B cell (primary cell): ENCODE results near the gene PIP4K2A. TPM values are rescaled to one million over a fixed set of nuclear protein-coding genes. Genes with fewer than 3 reads are reported as not detected.

Experiments
- ATAC-seq: fragments of 200-7000 bp; cut with Tn5 transposase; one replicate; pipeline ENCODE4 v1.10.0; 2021; ENCODE audit warnings: low read depth, mild to moderate bottlenecking, moderate number of reproducible peaks, moderate library complexity
- CTCF ChIA-PET: fragments of 350-600 bp; sonication (Branson Sonifier 250); formaldehyde crosslinking; loops from one replicate; lab custom pipeline; 2021; ENCODE audit warnings: antibody characterized with exemption, inconsistent platforms; lab: Charles Lee
- POLR2A ChIA-PET: fragments of 350-600 bp; sonication (Branson Sonifier 250); formaldehyde crosslinking; loops from one replicate; lab custom pipeline; 2021; ENCODE audit warnings: antibody characterized with exemption; lab: Charles Lee
- DNase-seq: peaks from one replicate; pipeline ENCODE4 v3.0.0; 2013
- H2AFZ ChIP-seq: 2 replicates; pipeline ENCODE4 v1.6.1; 2012; ENCODE audit warnings: mild to moderate bottlenecking, low read depth, low read length; ENCODE audit not compliant: insufficient read depth, poor library complexity, severe bottlenecking
- H3K27ac ChIP-seq, 2 donors: 1 replicate in 1 of 2; 2 replicates in 1 of 2; pipeline ENCODE4 v1.5.1; 2012 to 2013; ENCODE audit warnings: low read length in 2 of 2, mild to moderate bottlenecking in 2 of 2, moderate library complexity in 1 of 2
- H3K27me3 ChIP-seq, 4 experiments: fragments of 200-600 bp in 1 of 4; sonication (generic) in 1 of 4; replicated peaks in 1 of 4; 1 replicate in 2 of 4; 2 replicates in 2 of 4; pipeline versions ENCODE4 v1.6.1 to v1.7.0; 2013 to 2016; ENCODE audit warnings: low read length in 3 of 4, mild to moderate bottlenecking in 2 of 4, mixed read lengths in 1 of 4, moderate library complexity in 1 of 4; ENCODE audit not compliant: insufficient read depth in 4 of 4, control insufficient read depth in 3 of 4; ENCODE audit errors: control extremely low read depth in 1 of 4
- H3K36me3 ChIP-seq, 2 experiments: replicated peaks in 1 of 2; 1 replicate in 1 of 2; 2 replicates in 1 of 2; pipeline versions ENCODE4 v1.6.1 to v1.7.1; 2013; ENCODE audit warnings: low read length in 1 of 2; ENCODE audit not compliant: insufficient read depth in 2 of 2, control insufficient read depth in 1 of 2; ENCODE audit errors: control extremely low read depth in 1 of 2, extremely low read depth in 1 of 2
- H3K4me1 ChIP-seq, 2 donors: fragments of 200-600 bp in 1 of 2; sonication (generic) in 1 of 2; 1 replicate in 1 of 2; 2 replicates in 1 of 2; pipeline versions ENCODE4 v1.5.1 to v1.6.1; 2013 to 2017; ENCODE audit warnings: low read length in 2 of 2; ENCODE audit not compliant: control insufficient read depth in 2 of 2, insufficient read depth in 2 of 2
- H3K4me2 ChIP-seq: replicated peaks from 2 replicates; pipeline ENCODE3; 2012; ENCODE audit warnings: mild to moderate bottlenecking, low read depth, low read length; ENCODE audit not compliant: poor library complexity, severe bottlenecking
- H3K4me3 ChIP-seq, 5 experiments: fragments of 200-600 bp in 1 of 5; sonication (generic) in 1 of 5; 1 replicate in 3 of 5; 2 replicates in 2 of 5; pipeline versions ENCODE4 v1.5.1 to v1.7.0; 2011 to 2016; ENCODE audit warnings: low read length in 4 of 5, mild to moderate bottlenecking in 4 of 5, low read depth in 2 of 5, control low read depth in 1 of 5, moderate library complexity in 1 of 5; ENCODE audit not compliant: insufficient read depth in 1 of 5; ENCODE audit errors: control extremely low read depth in 1 of 5, extremely low read depth in 1 of 5
- H3K79me2 ChIP-seq: fragments of 200-600 bp; sonication (generic); one replicate; pipeline ENCODE4 v1.6.0; 2016; ENCODE audit warnings: low read length; ENCODE audit not compliant: control insufficient read depth, insufficient read depth
- H3K9ac ChIP-seq: fragments of 200-600 bp; sonication (generic); 2 replicates; pipeline ENCODE4 v1.6.1; 2017; ENCODE audit warnings: mild to moderate bottlenecking, low read length, moderate library complexity
- H3K9me3 ChIP-seq, 3 donors: one replicate each; pipeline versions ENCODE4 v1.6.1 to v1.7.1; 2013; ENCODE audit warnings: low read length in 2 of 3; ENCODE audit not compliant: control insufficient read depth in 2 of 3, insufficient read depth in 1 of 3; ENCODE audit errors: control extremely low read depth in 1 of 3
- H4K20me1 ChIP-seq: 2 replicates; pipeline ENCODE4 v1.6.0; 2012; ENCODE audit warnings: mild to moderate bottlenecking, low read length; ENCODE audit not compliant: insufficient read depth, control insufficient read depth, poor library complexity, severe bottlenecking
- H3K27ac Mint-ChIP-seq: one replicate; pipeline ENCODE4 v1.8.0; 2021; ENCODE audit warnings: mixed read lengths
- H3K27me3 Mint-ChIP-seq: one replicate; pipeline ENCODE4 v1.8.0; 2021; ENCODE audit warnings: mixed read lengths
- H3K4me1 Mint-ChIP-seq: one replicate; pipeline ENCODE4 v1.8.0; 2021; ENCODE audit warnings: mixed read lengths
- H3K4me3 Mint-ChIP-seq: one replicate; pipeline ENCODE4 v1.8.0; 2021; ENCODE audit warnings: mixed read lengths
- H3K9me3 Mint-ChIP-seq: one replicate; pipeline ENCODE4 v1.8.0; 2022; ENCODE audit warnings: mixed read lengths; ENCODE audit not compliant: insufficient read depth
- CTCF ChIP-seq: fragments of 200-600 bp; IDR thresholded peaks from one replicate; pipeline ENCODE4 v1.8.0; 2022; ENCODE audit warnings: antibody characterized with exemption, mild to moderate bottlenecking
- EZH2 ChIP-seq: IDR thresholded peaks from 2 replicates; pipeline ENCODE4 v1.6.1; 2012; ENCODE audit warnings: borderline replicate concordance, low read depth, mild to moderate bottlenecking, moderate library complexity, low read length; ENCODE audit not compliant: insufficient read depth, poor library complexity, severe bottlenecking
- WGBS: methylation state at CpG from one replicate; pipeline ENCODE4 v1.1.5; 2013; ENCODE audit warnings: missing lambda C conversion rate; ENCODE audit not compliant: insufficient coverage; 5-methylcytosine and 5-hydroxymethylcytosine counted together
- intact Hi-C: fragments of 100-400 bp; cut with micrococcal nuclease; formaldehyde crosslinking; loops from one replicate; pipeline ENCODE4 v1.10.0; 2022
- polyA plus RNA-seq: library from polyadenylated mRNA; depleted of rRNA; stranded (reverse); fragments of >200 nt; gene quantifications from 2 replicates; pipeline ENCODE4 v1.2.3, GENCODE V29; 2012
- total RNA-seq, 2 donors: library from RNA; stranded (reverse); fragments of 120-200 nt in 1 of 2; gene quantifications; 1 replicate in 1 of 2; 2 replicates in 1 of 2; pipeline versions ENCODE4 v1.2.3 to v1.2.4, GENCODE V29; 2013 to 2022

PIP4K2A gene
- total and polyA plus RNA-seq, 2 donors (not counting 1 experiment from before 2014, with no cell fraction given): 21.8 to 103 TPM

DNA sequence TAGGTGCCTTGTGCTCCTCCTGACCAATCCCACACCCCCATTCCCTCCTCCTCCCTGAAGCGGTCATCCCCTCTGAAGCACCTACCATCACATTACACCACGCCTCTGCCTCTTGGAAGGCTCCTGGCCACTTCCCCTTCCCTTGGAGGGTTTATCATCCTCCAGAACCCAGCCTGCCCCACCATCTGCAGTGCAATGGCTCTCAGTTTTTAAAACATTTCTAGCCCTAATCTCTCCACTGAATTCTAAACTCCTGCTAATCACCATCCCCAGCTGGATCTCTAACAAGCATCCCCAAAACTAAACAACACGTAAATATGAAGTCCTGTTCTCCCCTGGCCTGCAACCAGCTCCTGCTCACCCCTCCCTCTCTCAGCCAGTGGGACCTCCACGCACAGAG lies 70.6 kb downstream of the PIP4K2A start:
- WGBS: 68% methylated on average over 4 of the region's 4 CpGs
- no peaks in the 10 kb centered on the region for H3K27me3 Mint-ChIP-seq
- H3K4me3 ChIP-seq: no peak overlapping the region
- H2AFZ ChIP-seq: no peak overlapping the region
- peak overlapping the region; percentile 67 for H3K27ac Mint-ChIP-seq
- H4K20me1 ChIP-seq: no peaks in the 10 kb centered on the region
- H3K79me2 ChIP-seq: peaks cover 98% of the 10 kb centered on the region
- H3K9ac ChIP-seq: no peak overlapping the region
- peak overlapping the region in 1 of 2 donors; percentile 53 for H3K27ac ChIP-seq
- H3K4me3 Mint-ChIP-seq: peak overlapping the region; percentile 13
- H3K9me3 ChIP-seq: peaks cover 0 to 7% (median 0%) of the 10 kb centered on the region in 3 donors
- H3K4me1 ChIP-seq: peaks cover 44 to 50% of the 10 kb centered on the region in 2 donors
- H3K36me3 ChIP-seq: peaks cover 0 to 5% of the 10 kb centered on the region in 2 experiments
- no peaks in the 10 kb centered on the region for H3K27me3 ChIP-seq
- intact Hi-C loops: no loop called here
- POLR2A ChIA-PET: no interaction called here
- DNase-seq: no peak
- TF ChIP-seq EZH2 (no peak), CTCF (no peak)
- no peak for ATAC-seq
- H3K4me2 ChIP-seq: peak overlapping the region; percentile 9
- CTCF ChIA-PET: interaction anchor here (0.6 kb wide), 1 partner anchor 603 kb away, joined by 3 read pairs; no protein-coding TSS in a partner anchor
- H3K4me1 Mint-ChIP-seq: peaks cover 72% of the 10 kb centered on the region
- no peaks in the 10 kb centered on the region for H3K9me3 Mint-ChIP-seq

DNA sequence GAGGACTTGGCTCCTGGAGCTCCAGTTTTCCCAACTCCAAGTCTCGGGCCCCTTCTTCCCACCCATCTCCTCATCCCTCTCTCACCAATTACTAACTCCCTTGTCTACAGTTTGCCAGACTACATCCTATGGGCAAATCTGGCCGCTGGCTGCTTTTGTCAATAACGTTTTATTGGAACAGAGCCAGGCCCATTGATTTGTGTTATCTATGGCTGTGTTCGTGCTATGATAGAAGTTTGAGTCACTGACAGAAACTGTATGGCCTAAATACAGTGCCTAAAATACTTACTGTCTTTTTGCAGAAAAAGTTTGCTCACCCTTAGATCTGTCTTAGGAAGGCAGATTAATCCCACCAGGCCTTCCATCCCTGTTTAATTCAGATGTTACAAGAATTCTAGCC lies 71.3 kb downstream of the PIP4K2A start:
- no peaks in the 10 kb centered on the region for H3K27me3 Mint-ChIP-seq

More for the DNA sequence above, 71.3 kb downstream of the PIP4K2A start:
- Histone ChIP-seq H2AFZ (no peak overlapping the region), H4K20me1 (no peaks in the 10 kb centered on the region), H3K4me3 (no peak overlapping the region), H3K79me2 (peaks cover 94% of the 10 kb centered on the region), H3K27ac (peak overlapping the region in 1 of 2 donors; percentile 53), H3K36me3 (peaks cover 0 to 5% of the 10 kb centered on the region in 2 experiments), H3K4me2 (no peak overlapping the region), H3K9me3 (peaks cover 0 to 7% (median 0%) of the 10 kb centered on the region in 3 donors), H3K27me3 (no peaks in the 10 kb centered on the region), H3K4me1 (peaks cover 39 to 45% of the 10 kb centered on the region in 2 donors), H3K9ac (no peak overlapping the region)
- CTCF ChIA-PET: no interaction called here
- DNase-seq (no peak), ATAC-seq (no peak)
- peaks cover 71% of the 10 kb centered on the region for H3K4me1 Mint-ChIP-seq
- POLR2A ChIA-PET: no interaction called here
- H3K4me3 Mint-ChIP-seq: no peak overlapping the region
- no peaks in the 10 kb centered on the region for H3K9me3 Mint-ChIP-seq
- intact Hi-C loops: no loop called here
- WGBS: 100% methylated on average over 1 of the region's 4 CpGs
- TF ChIP-seq CTCF: no peak
- TF ChIP-seq EZH2: no peak
- peak overlapping the region; percentile 67 for H3K27ac Mint-ChIP-seq
